GM18499 (cell line): Measurements from ENCODE around the gene SLMAP.

ENCODE experiments used
- ATAC-seq: cut with Tn5 transposase; IDR thresholded peaks from one replicate; pipeline ENCODE4 v1.9.1; 2021; ENCODE audit warnings: moderate number of reproducible peaks; ENCODE audit not compliant: insufficient read depth, unreplicated experiment

SLMAP gene

GRCh38 chr3:57746156-57747010, 9.7 kb upstream of the SLMAP start:
- no peak for ATAC-seq

- no peak for ATAC-seq
Measured at GRCh38 chr3:57749542-57749941, 6.6 kb upstream of the SLMAP start.

- no peak for ATAC-seq
Measured at GRCh38 chr3:57752307-57752706, 3.8 kb upstream of the SLMAP start.

- ATAC-seq: no peak
Measured at GRCh38 chr3:57753016-57753415, 3.1 kb upstream of the SLMAP start.

GRCh38 chr3:57755368-57755675, 787 bp upstream of the SLMAP start:
- ATAC-seq: no peak

- no peak for ATAC-seq
Measured at GRCh38 chr3:57756528-57757401, 656 bp downstream of the SLMAP start.

GRCh38 chr3:57757642-57758297, 1.7 kb downstream of the SLMAP start:
- ATAC-seq: no peak

- ATAC-seq: no peak
Measured at GRCh38 chr3:57758686-57759085, 2.6 kb downstream of the SLMAP start.

GRCh38 chr3:57764794-57765193, 8.7 kb downstream of the SLMAP start:
- no peak for ATAC-seq

GRCh38 chr3:57768595-57768994, 12.5 kb downstream of the SLMAP start:
- ATAC-seq: no peak

- no peak for ATAC-seq
Measured at GRCh38 chr3:57770009-57770827, 14.1 kb downstream of the SLMAP start.

GRCh38 chr3:57772251-57772650, 16.1 kb downstream of the SLMAP start:
- ATAC-seq: no peak

- ATAC-seq: no peak
Measured at GRCh38 chr3:57777774-57778173, 21.7 kb downstream of the SLMAP start.

GRCh38 chr3:57778494-57778893, 22.4 kb downstream of the SLMAP start:
- no peak for ATAC-seq

- no peak for ATAC-seq
Measured at GRCh38 chr3:57779666-57780065, 23.6 kb downstream of the SLMAP start.

GRCh38 chr3:57783186-57784088, 27.3 kb downstream of the SLMAP start:
- no peak for ATAC-seq

GRCh38 chr3:57784089-57784735, 28.1 kb downstream of the SLMAP start:
- ATAC-seq: no peak

GRCh38 chr3:57785446-57785845, 29.3 kb downstream of the SLMAP start:
- ATAC-seq: no peak
